ENCODE results near the gene DCDC2B. TPM values are rescaled to one million over a fixed set of nuclear protein-coding genes. Genes with fewer than 3 reads are reported as not detected.

The DCDC2B gene
- total RNA-seq, 1 experiment from 2014 or later = not detected

- DNase-seq (ENCODE audit: low read depth) = no peak
Measured at GRCh38 chr1:32195972-32196823, 12.7 kb upstream of the DCDC2B start.

GRCh38 chr1:32197074-32197473 lies 11.8 kb upstream of the DCDC2B start:
- DNase-seq (ENCODE audit: low read depth) = no peak

- no peak for DNase-seq (ENCODE audit: low read depth)
Measured at GRCh38 chr1:32197837-32198236, 11.1 kb upstream of the DCDC2B start.

GRCh38 chr1:32198237-32199042 lies 10.4 kb upstream of the DCDC2B start:
- no peak for DNase-seq (ENCODE audit: low read depth)

GRCh38 chr1:32199043-32199716 lies 9.7 kb upstream of the DCDC2B start:
- DNase-seq (ENCODE audit: low read depth) = no peak

- no peak for DNase-seq (ENCODE audit: low read depth)
Measured at GRCh38 chr1:32199717-32200072, 9.2 kb upstream of the DCDC2B start.

- peak; percentile 61 for DNase-seq (ENCODE audit: low read depth)
Measured at GRCh38 chr1:32200226-32201010, 8.5 kb upstream of the DCDC2B start, which contains the start of gene CCDC28B. TSS of gene CCDC28B (plus strand) at chr1:32200595. CDS start at chr1:32201936, 1,341 bp downstream.

GRCh38 chr1:32201011-32201855 lies 7.7 kb upstream of the DCDC2B start:
- peak; percentile 41 for DNase-seq (ENCODE audit: low read depth)

- DNase-seq (ENCODE audit: low read depth) = no peak
Measured at GRCh38 chr1:32204943-32205361, 3.9 kb upstream of the DCDC2B start.

- DNase-seq (ENCODE audit: low read depth) = peak; percentile 73
Measured at GRCh38 chr1:32205401-32206370, 3.2 kb upstream of the DCDC2B start, which contains the start of gene IQCC. TSS of gene IQCC (plus strand) at chr1:32205671. CDS start at chr1:32205682, 11 bp downstream.

- no peak for DNase-seq (ENCODE audit: low read depth)
Measured at GRCh38 chr1:32208469-32208868, 420 bp upstream of the DCDC2B start.

GRCh38 chr1:32215629-32216480 lies 7.0 kb downstream of the DCDC2B start:
- DNase-seq (ENCODE audit: low read depth) = peak; percentile 65

GRCh38 chr1:32216566-32216965 lies 7.7 kb downstream of the DCDC2B start:
- DNase-seq (ENCODE audit: low read depth) = no peak

GRCh38 chr1:32219022-32219421 lies 10.1 kb downstream of the DCDC2B start:
- DNase-seq (ENCODE audit: low read depth) = no peak

- no peak for DNase-seq (ENCODE audit: low read depth)
Measured at GRCh38 chr1:32220746-32221580, 12.1 kb downstream of the DCDC2B start.

- DNase-seq (ENCODE audit: low read depth) = no peak
Measured at GRCh38 chr1:32221581-32221979, 12.7 kb downstream of the DCDC2B start.

Data from HT1080 (cell line).